CD8-positive, alpha-beta memory T cell (primary cell): Measurements from ENCODE around the gene SPSB4. TPM values are rescaled to one million over a fixed set of nuclear protein-coding genes. Genes with fewer than 3 reads are reported as not detected.
A peak's percentile ranks its signal among the peaks of the same experiment; 100 is the strongest.

ENCODE experiments used
- CTCF ChIA-PET: fragments of 350-600 bp; sonication (Branson Sonifier 250); formaldehyde crosslinking; loops from one replicate; lab custom pipeline; 2021; ENCODE audit warnings: antibody characterized with exemption; lab: Charles Lee
- POLR2A ChIA-PET: fragments of 350-600 bp; sonication (Branson Sonifier 250); formaldehyde crosslinking; loops from one replicate; lab custom pipeline; 2021; ENCODE audit warnings: antibody characterized with exemption; lab: Charles Lee
- DNase-seq, 5 donors: peaks; one replicate each; pipeline versions ENCODE4 v3.0.0 to v3.0.0-alpha.2; 2020 to 2022; ENCODE audit warnings: mixed read lengths in 1 of 5
- H3K27ac ChIP-seq: one replicate; pipeline ENCODE4 v1.7.0; 2013; ENCODE audit warnings: low read depth, mild to moderate bottlenecking, low read length, moderate library complexity
- H3K27me3 ChIP-seq: 2 replicates; pipeline ENCODE4 v1.7.0; 2013; ENCODE audit warnings: low read length, mild to moderate bottlenecking; ENCODE audit not compliant: insufficient read depth, poor library complexity, severe bottlenecking
- H3K36me3 ChIP-seq: 2 replicates; pipeline ENCODE4 v1.7.0; 2013; ENCODE audit warnings: mild to moderate bottlenecking, low read length, moderate library complexity; ENCODE audit not compliant: insufficient read depth
- H3K4me1 ChIP-seq: 2 replicates; pipeline ENCODE4 v1.7.0; 2013; ENCODE audit warnings: mild to moderate bottlenecking, low read length, moderate library complexity; ENCODE audit not compliant: insufficient read depth
- H3K4me3 ChIP-seq: 2 replicates; pipeline ENCODE4 v1.7.0; 2013; ENCODE audit warnings: mild to moderate bottlenecking, low read length
- H3K9me3 ChIP-seq: 2 replicates; pipeline ENCODE4 v1.7.0; 2013; ENCODE audit warnings: mild to moderate bottlenecking, low read length
- H3K27ac Mint-ChIP-seq, 8 donors: one replicate each; pipeline ENCODE4 v1.8.0; 2020 to 2021; ENCODE audit warnings: mixed read lengths in 8 of 8, mild to moderate bottlenecking in 6 of 8, inconsistent platforms in 3 of 8, moderate library complexity in 3 of 8
- H3K27me3 Mint-ChIP-seq, 2 donors: one replicate each; pipeline ENCODE4 v1.8.0; 2020 to 2021; ENCODE audit warnings: mixed read lengths in 2 of 2, mild to moderate bottlenecking in 1 of 2, moderate library complexity in 1 of 2
- H3K36me3 Mint-ChIP-seq, 3 donors: one replicate each; pipeline ENCODE4 v1.8.0; 2020 to 2021; ENCODE audit warnings: mixed read lengths in 3 of 3, inconsistent platforms in 1 of 3, mild to moderate bottlenecking in 1 of 3
- H3K4me1 Mint-ChIP-seq, 3 donors: one replicate each; pipeline ENCODE4 v1.8.0; 2020 to 2021; ENCODE audit warnings: mixed read lengths in 3 of 3, inconsistent platforms in 1 of 3, mild to moderate bottlenecking in 1 of 3
- H3K4me3 Mint-ChIP-seq, 7 donors: one replicate each; pipeline ENCODE4 v1.8.0; 2020 to 2021; ENCODE audit warnings: mixed read lengths in 7 of 7, mild to moderate bottlenecking in 6 of 7, moderate library complexity in 4 of 7, inconsistent platforms in 2 of 7
- H3K9me3 Mint-ChIP-seq, 5 donors: one replicate each; pipeline ENCODE4 v1.8.0; 2020 to 2022; ENCODE audit warnings: mixed read lengths in 5 of 5, mild to moderate bottlenecking in 3 of 5, moderate library complexity in 2 of 5, inconsistent platforms in 1 of 5
- polyA plus RNA-seq: library from polyadenylated mRNA; unstranded; fragments of 300-500 nt; fragmentation: Illumina TruSeq; gene quantifications from one replicate; pipeline ENCODE4 v1.2.3, GENCODE V29; 2021
- total RNA-seq, 2 experiments: library from RNA; stranded (reverse); gene quantifications; one replicate each; pipeline ENCODE4 v1.2.3, GENCODE V29; 2021

The SPSB4 gene
- total and polyA plus RNA-seq, 3 experiments from 2014 or later: not detected

- Mint-ChIP-seq H3K36me3 (no peaks in the 10 kb centered on the region), H3K27ac (no peak overlapping the region), H3K4me1 (peaks cover 3 to 13% (median 8%) of the 10 kb centered on the region in 3 donors), H3K4me3 (no peak overlapping the region), H3K9me3 (peaks cover 0 to 3% (median 0%) of the 10 kb centered on the region in 5 donors), H3K27me3 (peaks cover 23 to 63% of the 10 kb centered on the region in 2 donors)
- Histone ChIP-seq H3K9me3 (no peaks in the 10 kb centered on the region), H3K4me3 (no peak overlapping the region), H3K27ac (no peak overlapping the region), H3K4me1 (no peaks in the 10 kb centered on the region), H3K27me3 (no peaks in the 10 kb centered on the region), H3K36me3 (no peaks in the 10 kb centered on the region)
- DNase-seq: no peak
- ChIA-PET CTCF (no interaction called here), POLR2A (no interaction called here)
Observed at GRCh38 chr3:141045849-141046248, 5.3 kb upstream of the SPSB4 start.

GRCh38 chr3:141047168-141047567 is 4.0 kb upstream of the SPSB4 start:
- ChIA-PET CTCF (no interaction called here), POLR2A (no interaction called here)
- H3K36me3 ChIP-seq: no peaks in the 10 kb centered on the region
- Mint-ChIP-seq H3K4me3 (no peak overlapping the region), H3K36me3 (no peaks in the 10 kb centered on the region), H3K4me1 (peaks cover 4 to 16% (median 10%) of the 10 kb centered on the region in 3 donors), H3K27ac (no peak overlapping the region), H3K9me3 (peaks cover 0 to 3% (median 0%) of the 10 kb centered on the region in 5 donors), H3K27me3 (peaks cover 26 to 66% of the 10 kb centered on the region in 2 donors)
- no peaks in the 10 kb centered on the region for H3K27me3 ChIP-seq
- no peaks in the 10 kb centered on the region for H3K9me3 ChIP-seq
- H3K4me3 ChIP-seq: no peak overlapping the region
- no peak overlapping the region for H3K27ac ChIP-seq
- no peaks in the 10 kb centered on the region for H3K4me1 ChIP-seq
- DNase-seq: no peak

- H3K27me3 ChIP-seq: no peaks in the 10 kb centered on the region
- H3K9me3 ChIP-seq: no peaks in the 10 kb centered on the region
- Mint-ChIP-seq H3K4me1 (peaks cover 8 to 21% (median 14%) of the 10 kb centered on the region in 3 donors), H3K9me3 (peaks cover 0 to 3% (median 0%) of the 10 kb centered on the region in 5 donors), H3K36me3 (peaks cover 0 to 2% (median 0%) of the 10 kb centered on the region in 3 donors), H3K27ac (no peak overlapping the region), H3K4me3 (no peak overlapping the region), H3K27me3 (peaks cover 36 to 76% of the 10 kb centered on the region in 2 donors)
- no peak overlapping the region for H3K4me3 ChIP-seq
- POLR2A ChIA-PET: no interaction called here
- CTCF ChIA-PET: interaction anchor here (2.2 kb wide), 1 partner anchor 10 kb away, joined by 6 read pairs; no protein-coding TSS in a partner anchor
- H3K27ac ChIP-seq: no peak overlapping the region
- DNase-seq: no peak
- no peaks in the 10 kb centered on the region for H3K4me1 ChIP-seq
- no peaks in the 10 kb centered on the region for H3K36me3 ChIP-seq
Observed at GRCh38 chr3:141049681-141050080, 1.5 kb upstream of the SPSB4 start.

- Mint-ChIP-seq H3K4me3 (peak overlapping the region in 4 of 7 donors; percentile 44 to 72 (median 63)), H3K36me3 (peaks cover 0 to 2% (median 0%) of the 10 kb centered on the region in 3 donors), H3K27ac (no peak overlapping the region), H3K9me3 (peaks cover 0 to 3% (median 0%) of the 10 kb centered on the region in 5 donors), H3K27me3 (peaks cover 33 to 74% of the 10 kb centered on the region in 2 donors), H3K4me1 (peaks cover 8 to 21% (median 14%) of the 10 kb centered on the region in 3 donors)
- H3K27me3 ChIP-seq: no peaks in the 10 kb centered on the region
- POLR2A ChIA-PET: no interaction called here
- H3K4me3 ChIP-seq: no peak overlapping the region
- DNase-seq: no peak
- no peaks in the 10 kb centered on the region for H3K9me3 ChIP-seq
- H3K4me1 ChIP-seq: no peaks in the 10 kb centered on the region
- CTCF ChIA-PET: no interaction called here
- no peak overlapping the region for H3K27ac ChIP-seq
- H3K36me3 ChIP-seq: no peaks in the 10 kb centered on the region
Observed at GRCh38 chr3:141051443-141052200, 475 bp downstream of the SPSB4 start.

- H3K27me3 ChIP-seq: no peaks in the 10 kb centered on the region
- no peaks in the 10 kb centered on the region for H3K9me3 ChIP-seq
- Mint-ChIP-seq H3K4me3 (peak overlapping the region in 6 of 7 donors; percentile 44 to 83 (median 63)), H3K27me3 (peaks cover 33 to 66% of the 10 kb centered on the region in 2 donors), H3K36me3 (peaks cover 0 to 2% (median 0%) of the 10 kb centered on the region in 3 donors), H3K4me1 (peaks cover 8 to 21% (median 14%) of the 10 kb centered on the region in 3 donors), H3K9me3 (peaks cover 0 to 3% (median 0%) of the 10 kb centered on the region in 5 donors), H3K27ac (peak overlapping the region in 1 of 8 donors; percentile 14)
- H3K4me1 ChIP-seq: no peaks in the 10 kb centered on the region
- H3K4me3 ChIP-seq: no peak overlapping the region
- H3K36me3 ChIP-seq: no peaks in the 10 kb centered on the region
- POLR2A ChIA-PET: no interaction called here
- DNase-seq: no peak
- CTCF ChIA-PET: no interaction called here
- H3K27ac ChIP-seq: no peak overlapping the region
Observed at GRCh38 chr3:141052201-141053069, 1.3 kb downstream of the SPSB4 start.

GRCh38 chr3:141055136-141055535 is 4.0 kb downstream of the SPSB4 start:
- peaks cover 0 to 4% (median 0%) of the 10 kb centered on the region in 5 donors for H3K9me3 Mint-ChIP-seq
- Histone ChIP-seq H3K9me3 (no peaks in the 10 kb centered on the region), H3K4me1 (no peaks in the 10 kb centered on the region), H3K27ac (no peak overlapping the region), H3K4me3 (no peak overlapping the region), H3K27me3 (no peaks in the 10 kb centered on the region), H3K36me3 (no peaks in the 10 kb centered on the region)
- H3K4me3 Mint-ChIP-seq: no peak overlapping the region
- CTCF ChIA-PET: no interaction called here
- peaks cover 22 to 43% of the 10 kb centered on the region in 2 donors for H3K27me3 Mint-ChIP-seq
- H3K4me1 Mint-ChIP-seq: peaks cover 8 to 15% (median 12%) of the 10 kb centered on the region in 3 donors
- H3K36me3 Mint-ChIP-seq: peaks cover 0 to 2% (median 0%) of the 10 kb centered on the region in 3 donors
- no peak for DNase-seq
- H3K27ac Mint-ChIP-seq: no peak overlapping the region
- POLR2A ChIA-PET: no interaction called here

GRCh38 chr3:141055536-141056445 is 4.6 kb downstream of the SPSB4 start:
- Histone ChIP-seq H3K36me3 (no peaks in the 10 kb centered on the region), H3K4me1 (no peaks in the 10 kb centered on the region), H3K9me3 (no peaks in the 10 kb centered on the region), H3K27ac (no peak overlapping the region), H3K27me3 (no peaks in the 10 kb centered on the region), H3K4me3 (no peak overlapping the region)
- Mint-ChIP-seq H3K4me1 (peaks cover 5 to 9% (median 6%) of the 10 kb centered on the region in 3 donors), H3K27me3 (peaks cover 15 to 36% of the 10 kb centered on the region in 2 donors), H3K36me3 (peaks cover 0 to 2% (median 0%) of the 10 kb centered on the region in 3 donors), H3K9me3 (peaks cover 0 to 4% (median 0%) of the 10 kb centered on the region in 5 donors), H3K4me3 (no peak overlapping the region), H3K27ac (peak overlapping the region in 1 of 8 donors; percentile 61)
- ChIA-PET CTCF (no interaction called here), POLR2A (no interaction called here)
- no peak for DNase-seq
